Activated CD8-positive, alpha-beta memory T cell treated with anti-CD3 and anti-CD28 coated beads, Interleukin-2, amount 10 ng/mL, durations not matched to agents 7 days and 5 days (primary cell): ENCODE data around the gene TNS3. TPM values are rescaled to one million over a fixed set of nuclear protein-coding genes. Genes with fewer than 3 reads are reported as not detected.

Source experiments
- ATAC-seq: fragments of 150-1000 bp; cut with Tn5 transposase; one replicate; pipeline ENCODE4 v1.10.0; 2021; ENCODE audit warnings: moderate library complexity
- CTCF ChIA-PET: fragments of 350-600 bp; sonication (Branson Sonifier 250); formaldehyde crosslinking; loops from one replicate; lab custom pipeline; 2021; ENCODE audit warnings: antibody characterized with exemption; lab: Charles Lee
- DNase-seq: peaks from one replicate; pipeline ENCODE4 v3.0.0-alpha.2; 2020
- H3K27ac Mint-ChIP-seq: one replicate; pipeline ENCODE4 v1.8.0; 2021; ENCODE audit warnings: mild to moderate bottlenecking, mixed read lengths
- H3K27me3 Mint-ChIP-seq: one replicate; pipeline ENCODE4 v1.8.0; 2021; ENCODE audit warnings: mixed read lengths
- H3K36me3 Mint-ChIP-seq: one replicate; pipeline ENCODE4 v1.8.0; 2021; ENCODE audit warnings: mild to moderate bottlenecking, mixed read lengths
- H3K4me1 Mint-ChIP-seq: one replicate; pipeline ENCODE4 v1.8.0; 2021; ENCODE audit warnings: mixed read lengths
- H3K4me3 Mint-ChIP-seq: one replicate; pipeline ENCODE4 v1.8.0; 2021; ENCODE audit warnings: mild to moderate bottlenecking, moderate library complexity, mixed read lengths
- H3K9me3 Mint-ChIP-seq: one replicate; pipeline ENCODE4 v1.8.0; 2022; ENCODE audit warnings: low read depth, mixed read lengths
- total RNA-seq, 2 experiments: library from RNA; stranded (reverse); gene quantifications; one replicate each; pipeline ENCODE4 v1.2.3, GENCODE V29; 2021

The TNS3 gene
- total RNA-seq, 2 experiments from 2014 or later, result 0.23 to 2.6 TPM

GRCh38 chr7:47281966-47282643, 299.8 kb downstream of the TNS3 start:
- CTCF ChIA-PET, result no interaction called here
- H3K9me3 Mint-ChIP-seq, result no peaks in the 10 kb centered on the region
- no peaks in the 10 kb centered on the region for H3K4me1 Mint-ChIP-seq
- no peak overlapping the region for H3K27ac Mint-ChIP-seq
- no peaks in the 10 kb centered on the region for H3K36me3 Mint-ChIP-seq
- DNase-seq, result no peak
- no peak overlapping the region for H3K4me3 Mint-ChIP-seq
- ATAC-seq, result no peak
- no peaks in the 10 kb centered on the region for H3K27me3 Mint-ChIP-seq

GRCh38 chr7:47281161-47281560, 300.8 kb downstream of the TNS3 start:
- Mint-ChIP-seq H3K27ac (no peak overlapping the region), H3K4me3 (no peak overlapping the region), H3K4me1 (no peaks in the 10 kb centered on the region), H3K27me3 (no peaks in the 10 kb centered on the region), H3K36me3 (no peaks in the 10 kb centered on the region), H3K9me3 (no peaks in the 10 kb centered on the region)
- DNase-seq, result no peak
- no peak for ATAC-seq
- CTCF ChIA-PET, result interaction anchor here (1.2 kb wide), 1 partner anchor 15 kb away, joined by 3 read pairs; no protein-coding TSS in a partner anchor

GRCh38 chr7:47280114-47280513, 301.8 kb downstream of the TNS3 start:
- Mint-ChIP-seq H3K36me3 (no peaks in the 10 kb centered on the region), H3K27ac (no peak overlapping the region), H3K9me3 (no peaks in the 10 kb centered on the region), H3K27me3 (no peaks in the 10 kb centered on the region), H3K4me3 (no peak overlapping the region), H3K4me1 (no peaks in the 10 kb centered on the region)
- ATAC-seq, result no peak
- no peak for DNase-seq
- CTCF ChIA-PET, result no interaction called here

GRCh38 chr7:47278043-47278442, 303.9 kb downstream of the TNS3 start:
- no peak overlapping the region for H3K27ac Mint-ChIP-seq
- CTCF ChIA-PET, result no interaction called here
- no peaks in the 10 kb centered on the region for H3K4me1 Mint-ChIP-seq
- ATAC-seq (no peak), DNase-seq (no peak)
- H3K27me3 Mint-ChIP-seq, result no peaks in the 10 kb centered on the region
- H3K9me3 Mint-ChIP-seq, result no peaks in the 10 kb centered on the region
- H3K4me3 Mint-ChIP-seq, result no peak overlapping the region
- H3K36me3 Mint-ChIP-seq, result no peaks in the 10 kb centered on the region

- DNase-seq (no peak), ATAC-seq (no peak)
- Mint-ChIP-seq H3K4me1 (no peaks in the 10 kb centered on the region), H3K9me3 (no peaks in the 10 kb centered on the region), H3K4me3 (no peak overlapping the region), H3K36me3 (no peaks in the 10 kb centered on the region), H3K27me3 (no peaks in the 10 kb centered on the region), H3K27ac (no peak overlapping the region)
- CTCF ChIA-PET, result no interaction called here
Measured at GRCh38 chr7:47277321-47277781, 304.6 kb downstream of the TNS3 start.

- Mint-ChIP-seq H3K4me3 (no peak overlapping the region), H3K9me3 (peaks cover 2% of the 10 kb centered on the region), H3K27ac (no peak overlapping the region), H3K27me3 (no peaks in the 10 kb centered on the region), H3K36me3 (no peaks in the 10 kb centered on the region), H3K4me1 (no peaks in the 10 kb centered on the region)
- CTCF ChIA-PET, result no interaction called here
- no peak for ATAC-seq
- DNase-seq, result no peak
Measured at GRCh38 chr7:47273974-47274766, 307.7 kb downstream of the TNS3 start.

GRCh38 chr7:47273088-47273487, 308.8 kb downstream of the TNS3 start:
- Mint-ChIP-seq H3K27ac (no peak overlapping the region), H3K4me1 (no peaks in the 10 kb centered on the region), H3K27me3 (no peaks in the 10 kb centered on the region), H3K36me3 (no peaks in the 10 kb centered on the region), H3K4me3 (no peak overlapping the region), H3K9me3 (peaks cover 2% of the 10 kb centered on the region)
- ATAC-seq (no peak), DNase-seq (no peak)
- CTCF ChIA-PET, result no interaction called here

- Mint-ChIP-seq H3K27ac (no peak overlapping the region), H3K36me3 (no peaks in the 10 kb centered on the region), H3K4me1 (no peaks in the 10 kb centered on the region), H3K27me3 (no peaks in the 10 kb centered on the region), H3K4me3 (no peak overlapping the region), H3K9me3 (peaks cover 2% of the 10 kb centered on the region)
- DNase-seq, result no peak
- ATAC-seq, result no peak
- CTCF ChIA-PET, result no interaction called here
Measured at GRCh38 chr7:47271749-47272148, 310.2 kb downstream of the TNS3 start.

- Mint-ChIP-seq H3K9me3 (peaks cover 2% of the 10 kb centered on the region), H3K36me3 (no peaks in the 10 kb centered on the region), H3K4me3 (no peak overlapping the region), H3K27ac (no peak overlapping the region), H3K27me3 (no peaks in the 10 kb centered on the region), H3K4me1 (no peaks in the 10 kb centered on the region)
- no peak for DNase-seq
- ATAC-seq, result no peak
- CTCF ChIA-PET, result interaction anchor here (1.1 kb wide), 1 partner anchor 885 kb away, joined by 3 read pairs; no protein-coding TSS in a partner anchor
Measured at GRCh38 chr7:47268851-47269836, 312.8 kb downstream of the TNS3 start.

- CTCF ChIA-PET, result interaction anchor here (1.6 to 2.0 kb wide), 3 partner anchors 14 to 552 kb away, joined by 3 to 12 read pairs (median 5); no protein-coding TSS in a partner anchor
- ATAC-seq, result no peak
Measured at GRCh38 chr7:47267346-47267745, 314.6 kb downstream of the TNS3 start.

GRCh38 chr7:47266799-47267198, 315.1 kb downstream of the TNS3 start:
- Mint-ChIP-seq H3K27ac (no peak overlapping the region), H3K4me3 (no peak overlapping the region), H3K27me3 (no peaks in the 10 kb centered on the region), H3K4me1 (no peaks in the 10 kb centered on the region), H3K36me3 (no peaks in the 10 kb centered on the region), H3K9me3 (peaks cover 2% of the 10 kb centered on the region)
- no peak for ATAC-seq
- DNase-seq, result no peak
- CTCF ChIA-PET, result interaction anchor here (0.8 to 2.0 kb wide), 7 partner anchors 9 to 672 kb away, joined by 3 to 12 read pairs (median 3); no protein-coding TSS in a partner anchor

More at GRCh38 chr7:47267346-47267745, 314.6 kb downstream of the TNS3 start:
- Mint-ChIP-seq H3K9me3 (peaks cover 2% of the 10 kb centered on the region), H3K36me3 (no peaks in the 10 kb centered on the region), H3K4me3 (no peak overlapping the region), H3K27ac (no peak overlapping the region), H3K27me3 (no peaks in the 10 kb centered on the region), H3K4me1 (no peaks in the 10 kb centered on the region)
- DNase-seq, result no peak

- Mint-ChIP-seq H3K27me3 (no peaks in the 10 kb centered on the region), H3K4me3 (no peak overlapping the region), H3K27ac (no peak overlapping the region), H3K9me3 (peaks cover 2% of the 10 kb centered on the region), H3K4me1 (no peaks in the 10 kb centered on the region), H3K36me3 (no peaks in the 10 kb centered on the region)
- CTCF ChIA-PET, result interaction anchor here (0.8 to 2.0 kb wide), 8 partner anchors 8 to 673 kb away, joined by 3 to 12 read pairs (median 3); no protein-coding TSS in a partner anchor
- peak; percentile 43 for DNase-seq
- ATAC-seq, result no peak
Measured at GRCh38 chr7:47266131-47266706, 315.7 kb downstream of the TNS3 start.
